ENCODE results near the gene KRT4.

GRCh38 chr12:52827499-52828090 is 13.7 kb upstream of the KRT4 start:
- TF ChIP-seq, protein P1, sequence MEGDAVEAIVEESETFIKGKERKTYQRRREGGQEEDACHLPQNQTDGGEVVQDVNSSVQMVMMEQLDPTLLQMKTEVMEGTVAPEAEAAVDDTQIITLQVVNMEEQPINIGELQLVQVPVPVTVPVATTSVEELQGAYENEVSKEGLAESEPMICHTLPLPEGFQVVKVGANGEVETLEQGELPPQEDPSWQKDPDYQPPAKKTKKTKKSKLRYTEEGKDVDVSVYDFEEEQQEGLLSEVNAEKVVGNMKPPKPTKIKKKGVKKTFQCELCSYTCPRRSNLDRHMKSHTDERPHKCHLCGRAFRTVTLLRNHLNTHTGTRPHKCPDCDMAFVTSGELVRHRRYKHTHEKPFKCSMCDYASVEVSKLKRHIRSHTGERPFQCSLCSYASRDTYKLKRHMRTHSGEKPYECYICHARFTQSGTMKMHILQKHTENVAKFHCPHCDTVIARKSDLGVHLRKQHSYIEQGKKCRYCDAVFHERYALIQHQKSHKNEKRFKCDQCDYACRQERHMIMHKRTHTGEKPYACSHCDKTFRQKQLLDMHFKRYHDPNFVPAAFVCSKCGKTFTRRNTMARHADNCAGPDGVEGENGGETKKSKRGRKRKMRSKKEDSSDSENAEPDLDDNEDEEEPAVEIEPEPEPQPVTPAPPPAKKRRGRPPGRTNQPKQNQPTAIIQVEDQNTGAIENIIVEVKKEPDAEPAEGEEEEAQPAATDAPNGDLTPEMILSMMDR (IDR thresholded peaks at IDR 0.05): no peak
- TF ChIP-seq POLR2A (IDR thresholded peaks at IDR 0.05): no peak

Data from tibial nerve (tissue), 3 donors.